PC-3 (cell line): ENCODE results near the gene LAMA5. TPM values are rescaled to one million over a fixed set of nuclear protein-coding genes. Genes with fewer than 3 reads are reported as not detected.
A peak's percentile ranks its signal among the peaks of the same experiment; 100 is the strongest.

Source experiments
- ATAC-seq: fragments of 200-7000 bp; cut with Tn5 transposase; 2 replicates; pipeline ENCODE4 v1.9.1; 2020; ENCODE audit warnings: mild to moderate bottlenecking, moderate library complexity
- BruUV-seq: library from RNA; stranded (reverse); fragments of 400-500 nt; replicated peaks from 2 replicates; lab custom pipeline; 2021; lab: Mats Ljungman, UMichigan
- CTCF ChIA-PET: fragments of 300-600 bp; sonication (Branson Sonifier 250); formaldehyde crosslinking; loops from one replicate; lab custom pipeline; 2022; ENCODE audit warnings: antibody characterized with exemption; lab: Charles Lee
- POLR2A ChIA-PET: fragments of 300-600 bp; sonication (Branson Sonifier 250); formaldehyde crosslinking; loops from one replicate; lab custom pipeline; 2022; ENCODE audit warnings: antibody characterized with exemption; ENCODE audit not compliant: unreplicated experiment; lab: Charles Lee
- DNase-seq: peaks from one replicate; pipeline ENCODE4 v3.0.0-alpha.2; 2015
- H2AFZ ChIP-seq: fragments of 300-600 bp; sonication (generic); 2 replicates; pipeline ENCODE4 v1.6.0; 2016; ENCODE audit warnings: antibody characterized with exemption, low read length
- H3F3A ChIP-seq: fragments of 300-600 bp; sonication (generic); one replicate; pipeline ENCODE4 v1.6.0; 2017; ENCODE audit warnings: antibody characterized with exemption, low read length, control low read depth, mild to moderate bottlenecking; ENCODE audit not compliant: unreplicated experiment
- H3K27ac ChIP-seq: fragments of 300-600 bp; sonication (generic); 2 replicates; pipeline ENCODE4 v1.5.1; 2016; ENCODE audit warnings: mild to moderate bottlenecking, low read length
- H3K27me3 ChIP-seq: fragments of 300-600 bp; sonication (generic); 2 replicates; pipeline ENCODE4 v1.6.1; 2016; ENCODE audit warnings: low read length, mixed read lengths
- H3K36me3 ChIP-seq: fragments of 300-600 bp; sonication (generic); 2 replicates; pipeline ENCODE4 v1.6.1; 2016; ENCODE audit warnings: low read depth, mixed run types, low read length, mixed read lengths
- H3K4me1 ChIP-seq: fragments of 300-600 bp; sonication (generic); 2 replicates; pipeline ENCODE4 v1.5.1; 2016; ENCODE audit warnings: low read length; ENCODE audit not compliant: insufficient read depth
- H3K4me2 ChIP-seq: fragments of 300-600 bp; sonication (generic); 2 replicates; pipeline ENCODE4 v1.6.0; 2016; ENCODE audit warnings: low read length
- H3K4me3 ChIP-seq: fragments of 300-600 bp; sonication (generic); 2 replicates; pipeline ENCODE4 v1.5.1; 2016; ENCODE audit warnings: mild to moderate bottlenecking, low read length, mixed read lengths
- H3K79me2 ChIP-seq: fragments of 300-600 bp; sonication (generic); 2 replicates; pipeline ENCODE4 v1.6.1; 2017; ENCODE audit warnings: low read length, mixed read lengths
- H3K9ac ChIP-seq: fragments of 300-600 bp; sonication (generic); 2 replicates; pipeline ENCODE4 v1.6.0; 2016; ENCODE audit warnings: mild to moderate bottlenecking, low read length
- H3K9me2 ChIP-seq: fragments of 300-600 bp; sonication (generic); replicated peaks from 2 replicates; pipeline ENCODE4 v1.6.1; 2016; ENCODE audit warnings: mixed run types, low read length, mixed read lengths
- H3K9me3 ChIP-seq: fragments of 300-600 bp; sonication (generic); 2 replicates; pipeline ENCODE4 v1.6.1; 2016; ENCODE audit warnings: low read length, mixed read lengths
- H4K20me1 ChIP-seq: fragments of 300-600 bp; sonication (generic); 2 replicates; pipeline ENCODE4 v1.6.1; 2016; ENCODE audit warnings: low read length, mixed read lengths
- CTCF ChIP-seq: fragments of 300-600 bp; sonication (generic); conservative IDR thresholded peaks from 2 replicates; pipeline ENCODE4 v1.5.1; 2017; ENCODE audit warnings: antibody characterized with exemption, low read depth, mild to moderate bottlenecking, low read length
- EZH2 ChIP-seq: fragments of 300-600 bp; sonication (generic); IDR thresholded peaks from one replicate; pipeline ENCODE4 v1.6.1; 2017; ENCODE audit warnings: antibody characterized with exemption, mild to moderate bottlenecking, low read length; ENCODE audit not compliant: unreplicated experiment
- EZH2phosphoT487 ChIP-seq: fragments of 300-600 bp; sonication (generic); IDR thresholded peaks from 2 replicates; pipeline ENCODE4 v1.6.1; 2018; ENCODE audit warnings: mild to moderate bottlenecking, antibody characterized with exemption, low read length, borderline replicate concordance
- intact Hi-C: fragments of 100-400 bp; cut with micrococcal nuclease; formaldehyde crosslinking; loops from 2 replicates; pipeline ENCODE4 v1.9.0; 2023
- total RNA-seq: library from RNA; depleted of rRNA; stranded (reverse); fragments of >200 nt; gene quantifications from 2 replicates; pipeline ENCODE4 v1.2.3, GENCODE V29; 2014

The LAMA5 gene
- total RNA-seq, 1 experiment from 2014 or later, result 196 TPM

GRCh38 chr20:62354031-62354808 is 12.9 kb downstream of the LAMA5 start:
- Histone ChIP-seq H3K36me3 (peaks cover 49% of the 10 kb centered on the region), H3K4me3 (no peak overlapping the region), H3K9me2 (no peaks in the 10 kb centered on the region), H3K4me1 (peaks cover 86% of the 10 kb centered on the region), H3K79me2 (peaks cover 78% of the 10 kb centered on the region), H2AFZ (no peak overlapping the region), H4K20me1 (no peaks in the 10 kb centered on the region), H3K27ac (peak overlapping the region; percentile 93), H3K9ac (peak overlapping the region; percentile 79), H3F3A (peaks cover 8% of the 10 kb centered on the region), H3K27me3 (no peaks in the 10 kb centered on the region), H3K4me2 (no peak overlapping the region), H3K9me3 (no peaks in the 10 kb centered on the region)
- DNase-seq (no peak), ATAC-seq (no peak)
- TF ChIP-seq EZH2 (no peak), CTCF (no peak), EZH2phosphoT487 (no peak)
- BruUV-seq, result no TSS peak
- intact Hi-C loops, result no loop called here
- ChIA-PET POLR2A (no interaction called here), CTCF (no interaction called here)

- Histone ChIP-seq H3K27me3 (no peaks in the 10 kb centered on the region), H3K9ac (peak overlapping the region; percentile 34; the same call in 1 of the 2 replicates), H3F3A (peaks cover 8% of the 10 kb centered on the region), H3K79me2 (peaks cover 70% of the 10 kb centered on the region), H3K4me1 (peaks cover 78% of the 10 kb centered on the region), H3K9me3 (no peaks in the 10 kb centered on the region), H3K36me3 (peaks cover 54% of the 10 kb centered on the region), H3K4me2 (0 out of 2 replicates have a peak overlapping the region, but pooled peaks have one; percentile 18), H3K27ac (peak overlapping the region; percentile 51), H2AFZ (no peak overlapping the region), H4K20me1 (no peaks in the 10 kb centered on the region), H3K9me2 (no peaks in the 10 kb centered on the region), H3K4me3 (no peak overlapping the region)
- intact Hi-C loops, result no loop called here
- ChIA-PET CTCF (interaction anchor here (1.0 kb wide), 2 partner anchors 22 to 29 kb away, joined by 3 to 4 read pairs; no protein-coding TSS in a partner anchor), POLR2A (no interaction called here)
- ATAC-seq (no peak), DNase-seq (no peak)
- BruUV-seq, result no TSS peak
- TF ChIP-seq EZH2phosphoT487, result no peak
- no peak for TF ChIP-seq EZH2
- no peak for TF ChIP-seq CTCF
Measured at GRCh38 chr20:62353289-62354030, 13.7 kb downstream of the LAMA5 start.
